ENCODE results near the gene USP15. TPM values are rescaled to one million over a fixed set of nuclear protein-coding genes. Genes with fewer than 3 reads are reported as not detected.

USP15 gene
- total and polyA plus RNA-seq, 2 donors (not counting 1 experiment from before 2014, with no cell fraction given): 116 to 182 TPM

DNA sequence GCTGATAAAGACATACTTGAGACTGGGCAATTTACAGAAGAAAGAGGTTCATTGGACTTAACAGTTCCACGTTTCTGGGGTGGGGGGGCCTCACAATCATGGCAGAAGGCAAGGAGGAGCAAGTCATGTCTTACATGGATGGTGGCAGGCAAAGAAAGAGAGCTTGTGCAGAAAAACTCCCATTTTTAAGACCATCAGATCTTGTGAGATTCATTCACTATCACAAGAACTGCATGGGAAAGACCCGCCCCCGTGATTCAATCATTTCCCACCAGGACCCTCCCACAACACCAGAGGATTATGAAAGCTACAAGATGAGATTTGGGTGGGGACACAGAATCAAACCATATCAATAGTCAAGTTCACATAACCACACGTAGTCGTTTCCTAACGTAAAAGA lies 85.5 kb downstream of the USP15 start:
- ChIA-PET CTCF (interaction anchor here (0.6 kb wide), 1 partner anchor 448 kb away, joined by 3 read pairs; no protein-coding TSS in a partner anchor), POLR2A (no interaction called here)
- H3K27ac ChIP-seq (ENCODE audit: low read length in 2 of 2): no peak overlapping the region
- ATAC-seq (ENCODE audit: low read depth): no peak
- peaks cover 38% of the 10 kb centered on the region for H4K20me1 ChIP-seq (ENCODE audit: control insufficient read depth, insufficient read depth, low read length, poor library complexity, severe bottlenecking)
- peaks cover 57% of the 10 kb centered on the region for H3K79me2 ChIP-seq (ENCODE audit: control insufficient read depth, insufficient read depth, low read length)
- H3K4me2 ChIP-seq (replicated peaks; ENCODE audit: low read depth, low read length, poor library complexity, severe bottlenecking): no peak overlapping the region
- no peaks in the 10 kb centered on the region for H3K4me1 ChIP-seq (ENCODE audit: control insufficient read depth in 2 of 2, insufficient read depth in 2 of 2, low read length in 2 of 2)
- no peak overlapping the region for H2AFZ ChIP-seq (ENCODE audit: insufficient read depth, low read depth, low read length, poor library complexity, severe bottlenecking)
- H3K36me3 ChIP-seq (replicated peaks in 1 of 2; ENCODE audit: control extremely low read depth in 1 of 2, control insufficient read depth in 1 of 2, extremely low read depth in 1 of 2, insufficient read depth in 2 of 2, low read length in 1 of 2): peaks cover 4 to 36% of the 10 kb centered on the region in 2 experiments
- 90% methylated on average over 2 of the region's 6 CpGs for WGBS (ENCODE audit: insufficient coverage)
- peaks cover 0 to 6% (median 0%) of the 10 kb centered on the region in 3 donors for H3K9me3 ChIP-seq (ENCODE audit: control extremely low read depth in 1 of 3, control insufficient read depth in 2 of 3, insufficient read depth in 1 of 3, low read length in 2 of 3)
- no peaks in the 10 kb centered on the region for H3K27me3 Mint-ChIP-seq
- intact Hi-C loops (cut with micrococcal nuclease): no loop called here
- no peak overlapping the region for H3K4me3 ChIP-seq (ENCODE audit: control extremely low read depth in 1 of 5, extremely low read depth in 1 of 5, insufficient read depth in 1 of 5, low read depth in 2 of 5, low read length in 4 of 5)
- H3K27me3 ChIP-seq (replicated peaks in 1 of 4; ENCODE audit: control extremely low read depth in 1 of 4, control insufficient read depth in 3 of 4, insufficient read depth in 4 of 4, low read length in 3 of 4): no peaks in the 10 kb centered on the region
- H3K4me3 Mint-ChIP-seq: no peak overlapping the region
- DNase-seq: no peak
- no peak overlapping the region for H3K9ac ChIP-seq (ENCODE audit: low read length)
- H3K27ac Mint-ChIP-seq: no peak overlapping the region
- TF ChIP-seq CTCF (IDR thresholded peaks at IDR 0.05) (no peak), EZH2 (IDR thresholded peaks at IDR 0.05; ENCODE audit: borderline replicate concordance, insufficient read depth, low read depth, low read length, poor library complexity, severe bottlenecking) (no peak)
- no peaks in the 10 kb centered on the region for H3K9me3 Mint-ChIP-seq (ENCODE audit: insufficient read depth)
- peaks cover 17% of the 10 kb centered on the region for H3K4me1 Mint-ChIP-seq

DNA sequence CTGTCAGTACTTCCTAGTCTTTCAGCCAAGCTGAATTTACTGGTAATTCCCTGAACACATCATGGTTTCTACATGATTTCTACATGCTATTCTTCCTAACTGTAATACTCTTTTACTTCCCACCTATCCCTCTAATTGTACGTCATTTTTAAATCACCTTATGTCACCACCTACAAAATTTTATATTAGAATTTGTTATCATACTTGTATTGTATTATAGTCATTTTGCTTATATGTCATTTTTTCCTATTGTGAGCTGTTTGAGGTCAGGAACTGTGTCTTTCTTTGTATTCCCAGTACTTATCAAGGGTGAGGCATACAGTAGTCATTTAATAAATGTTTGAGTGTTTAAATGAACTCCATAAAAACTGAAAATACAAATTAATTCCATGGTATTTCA lies 86.6 kb downstream of the USP15 start:
- H3K4me2 ChIP-seq (replicated peaks; ENCODE audit: low read depth, low read length, poor library complexity, severe bottlenecking): no peak overlapping the region
- ChIA-PET CTCF (no interaction called here), POLR2A (no interaction called here)
- H3K36me3 ChIP-seq (replicated peaks in 1 of 2; ENCODE audit: control extremely low read depth in 1 of 2, control insufficient read depth in 1 of 2, extremely low read depth in 1 of 2, insufficient read depth in 2 of 2, low read length in 1 of 2): peaks cover 4 to 39% of the 10 kb centered on the region in 2 experiments
- H3K79me2 ChIP-seq (ENCODE audit: control insufficient read depth, insufficient read depth, low read length): peaks cover 46% of the 10 kb centered on the region
- H3K9me3 ChIP-seq (ENCODE audit: control extremely low read depth in 1 of 3, control insufficient read depth in 2 of 3, insufficient read depth in 1 of 3, low read length in 2 of 3): peaks cover 0 to 6% (median 0%) of the 10 kb centered on the region in 3 donors
- no peak for DNase-seq
- peaks cover 12% of the 10 kb centered on the region for H3K4me1 Mint-ChIP-seq
- intact Hi-C loops (cut with micrococcal nuclease): no loop called here
- no peak overlapping the region for H3K27ac ChIP-seq (ENCODE audit: low read length in 2 of 2)
- no peak overlapping the region for H3K4me3 ChIP-seq (ENCODE audit: control extremely low read depth in 1 of 5, extremely low read depth in 1 of 5, insufficient read depth in 1 of 5, low read depth in 2 of 5, low read length in 4 of 5)
- ATAC-seq (ENCODE audit: low read depth): no peak
- no peak for TF ChIP-seq EZH2 (IDR thresholded peaks at IDR 0.05; ENCODE audit: borderline replicate concordance, insufficient read depth, low read depth, low read length, poor library complexity, severe bottlenecking)
- TF ChIP-seq CTCF (IDR thresholded peaks at IDR 0.05): no peak
- H2AFZ ChIP-seq (ENCODE audit: insufficient read depth, low read depth, low read length, poor library complexity, severe bottlenecking): no peak overlapping the region
- H3K4me3 Mint-ChIP-seq: no peak overlapping the region
- peaks cover 26% of the 10 kb centered on the region for H4K20me1 ChIP-seq (ENCODE audit: control insufficient read depth, insufficient read depth, low read length, poor library complexity, severe bottlenecking)
- no peaks in the 10 kb centered on the region for H3K9me3 Mint-ChIP-seq (ENCODE audit: insufficient read depth)
- no peaks in the 10 kb centered on the region for H3K27me3 ChIP-seq (replicated peaks in 1 of 4; ENCODE audit: control extremely low read depth in 1 of 4, control insufficient read depth in 3 of 4, insufficient read depth in 4 of 4, low read length in 3 of 4)
- no peaks in the 10 kb centered on the region for H3K27me3 Mint-ChIP-seq
- no peak overlapping the region for H3K9ac ChIP-seq (ENCODE audit: low read length)
- no peak overlapping the region for H3K27ac Mint-ChIP-seq
- no peaks in the 10 kb centered on the region for H3K4me1 ChIP-seq (ENCODE audit: control insufficient read depth in 2 of 2, insufficient read depth in 2 of 2, low read length in 2 of 2)
- WGBS (ENCODE audit: insufficient coverage): no CpG with 5 or more reads among the region's 1 CpG
